ENCODE data around the gene DAGLA.

Gene DAGLA

DNA sequence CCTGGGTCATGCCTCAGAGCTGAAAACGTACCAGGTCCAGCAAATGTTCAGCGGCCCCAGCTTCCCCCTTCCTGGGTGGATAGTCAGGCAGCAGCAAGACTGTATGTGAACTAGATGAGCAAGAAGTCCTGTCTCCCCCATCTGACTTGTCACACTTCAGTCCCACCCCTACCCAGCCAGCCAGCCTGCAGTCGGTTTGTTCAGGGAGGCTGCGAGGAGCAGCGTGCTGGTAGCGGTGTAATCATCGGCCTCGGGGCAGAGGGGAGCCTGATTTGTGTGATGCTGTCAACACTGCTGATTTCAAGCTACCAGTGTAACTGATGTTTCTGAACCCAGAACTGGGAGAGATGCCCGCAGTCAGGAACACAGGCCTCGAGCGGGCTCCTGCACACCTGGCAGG is 102.7 kb downstream of the DAGLA start:
- DNase-seq, result no peak

DNA sequence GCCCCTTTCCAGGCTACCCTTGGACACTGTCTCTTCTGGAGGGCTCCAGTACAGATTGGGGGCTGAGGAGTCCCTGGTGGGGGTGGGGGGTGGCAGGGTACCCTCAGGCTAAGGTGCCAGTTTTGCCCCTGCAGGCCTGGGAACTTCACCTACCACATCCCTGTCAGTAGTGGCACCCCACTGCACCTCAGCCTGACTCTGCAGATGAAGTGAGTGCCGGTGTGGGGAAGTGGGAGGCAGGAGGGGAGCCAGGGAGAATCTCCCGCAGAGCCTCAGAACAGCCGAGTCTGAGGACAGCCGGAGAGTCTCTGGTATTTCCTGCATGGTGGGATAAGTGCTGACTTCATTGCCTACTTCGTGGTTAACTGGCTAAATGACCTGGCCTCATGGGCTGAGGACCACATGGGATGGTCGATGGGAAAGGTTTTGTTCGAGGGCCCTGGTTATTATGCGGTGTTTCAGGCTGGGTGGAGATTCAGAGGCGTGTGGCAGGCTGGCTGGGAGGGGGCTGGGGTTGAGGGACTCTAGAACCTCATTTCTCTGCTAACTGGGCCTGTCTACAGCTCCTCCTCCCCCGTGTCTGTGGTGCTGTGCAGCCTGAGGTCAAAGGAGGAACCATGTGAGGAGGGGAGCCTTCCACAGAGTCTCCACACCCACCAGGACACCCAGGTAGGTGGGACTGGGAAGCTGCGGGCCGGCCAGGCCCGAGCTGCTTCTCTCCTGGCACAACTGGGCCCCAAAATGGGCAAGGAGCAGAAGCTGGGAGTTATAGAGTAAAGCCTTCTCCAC is 103.7 kb downstream of the DAGLA start:
- peak; percentile 26 for DNase-seq

DNA sequence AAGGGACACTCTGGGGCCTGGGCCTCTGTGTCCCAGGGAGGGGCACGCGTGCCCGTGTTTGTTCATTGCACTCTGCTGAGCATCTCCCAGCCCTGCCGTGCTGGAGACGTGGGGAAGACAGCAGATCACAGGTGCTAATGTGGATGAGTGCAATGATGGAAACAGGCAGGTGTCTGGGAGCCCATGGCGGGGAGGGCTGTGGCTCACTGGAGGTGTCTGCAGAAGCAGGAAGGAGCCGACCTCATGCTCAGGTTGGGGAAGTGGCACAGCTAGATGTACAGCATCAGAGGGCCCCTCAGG is 104.3 kb downstream of the DAGLA start:
- no peak for DNase-seq

DNA sequence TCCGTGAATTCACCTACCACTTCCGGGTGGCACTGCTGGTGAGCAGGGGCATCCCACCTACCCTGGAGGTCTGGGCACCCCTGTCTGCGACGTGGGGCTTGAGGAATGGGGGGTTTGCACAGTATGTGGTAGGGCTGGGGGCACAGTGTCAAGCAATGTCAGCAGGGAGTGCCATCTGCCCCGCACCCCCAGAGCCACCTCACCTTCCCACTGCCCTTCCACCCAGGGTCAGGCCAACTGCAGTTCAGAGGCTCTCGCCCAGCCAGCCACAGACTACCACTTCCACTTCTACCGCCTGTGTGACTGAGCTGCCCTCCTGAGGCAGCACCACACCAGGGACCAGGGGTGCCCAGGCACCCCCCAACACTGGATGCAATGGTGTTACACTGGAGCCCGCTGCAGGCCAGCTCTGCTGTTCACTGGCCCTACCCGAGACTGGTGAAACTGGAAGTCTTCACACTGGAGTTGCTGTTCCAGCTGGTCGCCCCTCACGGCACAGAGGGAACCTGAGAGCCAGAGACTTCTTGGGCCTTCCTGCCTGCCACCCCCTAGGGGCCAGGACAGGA is 105.7 kb downstream of the DAGLA start:
- no peak for DNase-seq

DNA sequence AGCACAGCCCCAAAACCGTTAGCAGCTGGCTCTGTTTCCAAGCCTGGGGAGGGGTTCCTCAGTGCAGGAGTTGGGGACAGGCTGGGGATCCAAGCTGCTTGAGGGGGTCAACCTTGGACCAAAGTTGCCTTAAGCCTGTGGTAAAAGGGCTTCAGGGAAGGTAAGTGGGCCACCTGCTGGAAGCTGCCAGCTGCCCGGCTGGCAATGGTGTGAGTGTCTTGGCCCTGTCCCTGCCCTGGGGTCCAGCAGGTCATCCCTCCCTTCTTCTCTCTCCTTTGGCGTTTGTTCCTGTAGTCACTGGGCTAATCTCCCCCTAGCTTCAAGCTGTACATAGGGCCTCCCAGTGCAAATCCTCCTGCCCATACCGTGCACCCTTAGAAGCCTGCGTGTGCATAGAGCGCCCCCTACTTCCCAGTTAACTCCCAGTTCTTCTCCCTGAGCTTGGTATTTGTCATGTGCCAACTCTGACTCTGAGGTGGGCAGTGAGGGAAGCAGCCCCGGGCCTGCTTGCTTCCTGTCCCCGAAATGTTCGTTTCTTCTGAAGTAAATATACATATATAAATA is 107.8 kb downstream of the DAGLA start:
- peak; percentile 57 for DNase-seq

DNA sequence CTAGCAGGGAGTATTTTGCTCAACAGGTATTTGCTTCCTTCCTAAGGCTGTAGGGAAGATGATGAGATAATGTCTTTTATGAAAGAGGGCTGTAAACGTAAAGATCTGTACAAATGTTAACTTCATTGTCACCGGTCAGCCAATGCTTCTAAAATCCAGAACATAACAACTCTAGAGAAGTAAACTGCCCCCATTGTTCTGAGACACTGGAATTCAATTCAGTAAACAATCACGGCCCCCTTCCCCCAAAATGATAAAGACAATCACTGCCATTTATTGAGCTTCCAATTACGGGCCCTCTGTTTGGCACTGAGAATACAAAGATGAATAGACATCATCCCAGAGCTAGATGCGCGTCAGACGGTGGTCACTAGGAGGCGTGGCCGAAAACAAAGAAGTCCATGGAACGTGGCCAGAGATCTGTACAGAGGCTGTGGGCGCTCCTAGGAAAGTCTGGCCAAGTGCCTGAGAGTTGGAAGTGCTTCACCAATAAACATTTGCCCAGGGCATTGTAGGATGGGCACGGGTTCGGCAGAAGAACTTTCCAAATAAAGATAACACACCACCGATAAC is 111.6 kb downstream of the DAGLA start:
- peak; percentile 73 for DNase-seq

DNA sequence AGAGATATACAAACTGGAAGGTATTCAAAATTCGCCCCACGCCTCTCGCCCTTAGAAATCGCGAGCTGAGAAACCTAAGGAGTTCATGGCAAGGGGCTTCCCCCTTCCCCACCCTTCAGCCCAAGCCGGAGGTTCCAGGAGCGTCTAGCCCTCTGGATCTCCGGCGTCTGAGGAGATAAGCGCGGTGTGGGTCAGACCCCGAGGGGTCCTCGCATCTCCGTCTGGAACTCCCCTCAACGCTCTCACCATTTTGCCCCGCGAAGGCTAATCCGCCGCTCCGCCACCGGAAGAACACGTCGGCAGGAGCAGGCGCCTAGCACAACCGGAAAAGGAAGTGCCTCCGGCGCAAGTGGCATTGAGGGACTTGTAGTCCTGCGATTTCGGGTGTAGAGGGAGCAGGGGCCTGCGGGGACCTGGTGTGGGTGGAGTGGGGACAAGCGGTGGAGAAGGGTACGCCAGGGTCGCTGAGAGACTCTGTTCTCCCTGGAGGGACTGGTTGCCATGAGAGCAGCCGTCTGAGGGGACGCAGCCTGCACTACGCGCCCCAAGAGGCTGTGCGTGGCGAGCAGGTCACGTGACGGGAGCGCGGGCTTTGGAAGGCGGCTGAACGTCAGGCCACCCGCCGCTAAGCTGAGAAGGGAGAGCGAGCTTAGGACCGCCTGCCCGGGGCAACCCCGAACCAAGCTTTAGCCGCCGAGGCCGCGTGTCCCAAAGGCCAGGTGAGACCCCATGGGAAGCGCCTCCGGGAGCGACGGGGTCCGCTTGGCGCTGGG is 112.3 kb downstream of the DAGLA start, which contains the start of the genes FEN1 and TMEM258:
TSS of gene FEN1 (plus strand) at position 602 of the 773 bp plus-strand sequence. CDS start 2,451 bp downstream, outside the sequence.
TSS of gene TMEM258 (minus strand) at position 290 of the 773 bp plus-strand sequence. CDS start at position 249, 41 bp downstream.
- peak; percentile 88 for DNase-seq

DNA sequence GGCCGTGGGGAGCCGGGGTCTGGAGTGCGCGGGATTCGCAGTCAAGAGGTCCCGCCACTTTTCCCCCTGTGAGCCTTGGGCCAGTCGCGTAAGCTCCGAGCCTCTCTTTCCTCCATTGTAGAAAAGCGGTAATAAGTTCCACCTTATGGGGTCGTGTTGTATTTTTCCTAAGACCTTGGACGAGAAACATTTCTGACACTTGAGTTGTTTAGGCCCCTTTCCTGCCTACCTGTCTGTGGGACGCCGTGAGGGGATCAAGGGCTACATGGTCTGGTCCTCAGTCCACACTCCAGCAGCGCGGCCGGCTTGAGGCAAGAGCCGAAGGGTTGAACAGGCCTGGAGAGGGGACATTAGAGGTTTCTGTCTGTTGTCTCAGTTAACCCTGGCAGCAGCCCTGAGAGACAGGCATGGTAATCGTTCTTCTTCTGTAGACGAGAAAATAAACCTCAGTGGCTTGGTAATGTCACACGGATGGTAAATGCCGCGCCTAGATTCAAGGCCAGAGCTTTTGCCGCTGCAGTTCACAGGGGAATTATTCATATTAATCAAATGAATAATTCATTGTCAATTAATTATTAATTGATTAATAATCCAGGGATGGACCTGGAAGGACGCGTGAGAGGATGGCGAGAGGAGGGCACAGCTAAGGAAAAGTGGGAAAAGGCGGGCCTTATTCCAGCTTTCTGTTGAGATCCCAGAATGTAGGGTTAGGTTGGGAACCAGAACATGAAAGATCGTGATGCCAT is 113.1 kb downstream of the DAGLA start:
- no peak for DNase-seq

DNA sequence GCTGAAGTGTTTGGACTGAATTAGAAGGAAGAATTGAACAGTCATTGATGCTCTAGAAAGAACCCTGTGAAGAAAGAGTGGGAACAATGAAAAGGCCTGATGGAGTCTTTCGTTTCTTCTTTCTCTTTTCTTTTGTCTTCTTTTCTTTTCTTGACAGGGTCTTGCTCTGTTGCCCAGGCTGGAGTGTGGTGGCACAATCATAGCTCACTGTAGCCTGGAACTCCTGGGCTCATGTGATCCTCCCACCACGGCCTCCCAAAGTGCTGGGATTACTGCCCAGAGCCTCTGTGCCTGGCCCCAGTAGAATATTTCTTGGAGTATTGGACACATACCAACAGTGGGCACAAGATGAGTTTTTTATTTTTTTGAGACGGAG is 113.6 kb downstream of the DAGLA start:
- no peak for DNase-seq

DNA sequence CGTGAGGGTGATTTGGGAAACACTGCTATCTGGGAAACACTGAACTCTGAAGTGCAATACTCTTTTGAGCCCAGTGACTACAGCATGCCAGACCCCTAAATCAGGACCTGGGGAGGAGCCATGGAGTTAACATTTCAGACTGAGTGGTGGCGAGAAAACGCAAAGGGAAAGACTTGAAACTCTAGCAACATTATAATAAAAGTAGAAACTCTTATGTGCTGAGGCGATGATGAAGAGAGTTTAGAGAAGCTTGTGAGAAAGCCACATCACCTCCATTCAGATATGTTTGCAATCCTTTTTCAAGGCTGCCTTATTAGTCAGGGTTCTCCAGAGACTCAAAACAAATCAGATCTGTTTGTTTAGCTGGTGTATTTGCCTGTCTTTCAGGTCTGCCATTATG is 114.4 kb downstream of the DAGLA start:
- no peak for DNase-seq

DNA sequence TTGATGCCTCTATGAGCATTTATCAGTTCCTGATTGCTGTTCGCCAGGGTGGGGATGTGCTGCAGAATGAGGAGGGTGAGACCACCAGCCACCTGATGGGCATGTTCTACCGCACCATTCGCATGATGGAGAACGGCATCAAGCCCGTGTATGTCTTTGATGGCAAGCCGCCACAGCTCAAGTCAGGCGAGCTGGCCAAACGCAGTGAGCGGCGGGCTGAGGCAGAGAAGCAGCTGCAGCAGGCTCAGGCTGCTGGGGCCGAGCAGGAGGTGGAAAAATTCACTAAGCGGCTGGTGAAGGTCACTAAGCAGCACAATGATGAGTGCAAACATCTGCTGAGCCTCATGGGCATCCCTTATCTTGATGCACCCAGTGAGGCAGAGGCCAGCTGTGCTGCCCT is 115.3 kb downstream of the DAGLA start:
- no peak for DNase-seq

DNA sequence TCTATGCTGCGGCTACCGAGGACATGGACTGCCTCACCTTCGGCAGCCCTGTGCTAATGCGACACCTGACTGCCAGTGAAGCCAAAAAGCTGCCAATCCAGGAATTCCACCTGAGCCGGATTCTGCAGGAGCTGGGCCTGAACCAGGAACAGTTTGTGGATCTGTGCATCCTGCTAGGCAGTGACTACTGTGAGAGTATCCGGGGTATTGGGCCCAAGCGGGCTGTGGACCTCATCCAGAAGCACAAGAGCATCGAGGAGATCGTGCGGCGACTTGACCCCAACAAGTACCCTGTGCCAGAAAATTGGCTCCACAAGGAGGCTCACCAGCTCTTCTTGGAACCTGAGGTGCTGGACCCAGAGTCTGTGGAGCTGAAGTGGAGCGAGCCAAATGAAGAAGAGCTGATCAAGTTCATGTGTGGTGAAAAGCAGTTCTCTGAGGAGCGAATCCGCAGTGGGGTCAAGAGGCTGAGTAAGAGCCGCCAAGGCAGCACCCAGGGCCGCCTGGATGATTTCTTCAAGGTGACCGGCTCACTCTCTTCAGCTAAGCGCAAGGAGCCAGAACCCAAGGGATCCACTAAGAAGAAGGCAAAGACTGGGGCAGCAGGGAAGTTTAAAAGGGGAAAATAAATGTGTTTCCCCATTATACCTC is 115.8 kb downstream of the DAGLA start:
- no peak for DNase-seq

Measured in kidney glomerular epithelial cell (primary cell).